GM12891 (cell line): ENCODE data around the gene TMIGD2.

ENCODE experiments used
- PAX5 ChIP-seq: IDR thresholded peaks from 2 replicates; pipeline ENCODE4 v1.6.1; 2011; ENCODE audit warnings: low read length, moderate library complexity, mild to moderate bottlenecking; ENCODE audit not compliant: insufficient read depth, severe bottlenecking
- POLR2A ChIP-seq: IDR thresholded peaks from 2 replicates; pipeline ENCODE4 v1.6.1; 2011; ENCODE audit warnings: low read depth, low read length, control low read depth
- POLR2AphosphoS5 ChIP-seq: IDR thresholded peaks from 2 replicates; pipeline ENCODE4 v1.6.1; 2011; ENCODE audit warnings: low read depth, low read length, control low read depth
- POU2F2 ChIP-seq: IDR thresholded peaks from 2 replicates; pipeline ENCODE4 v1.6.1; 2011; ENCODE audit warnings: low read depth, mild to moderate bottlenecking, control low read depth, low read length, moderate library complexity
- SPI1 ChIP-seq: IDR thresholded peaks from 2 replicates; pipeline ENCODE4 v1.6.1; 2011; ENCODE audit warnings: low read depth, low read length, control low read depth
- TAF1 ChIP-seq: IDR thresholded peaks from 2 replicates; pipeline ENCODE4 v1.6.1; 2011; ENCODE audit warnings: low read depth, low read length, control low read depth

GRCh38 chr19:4318460-4318859 is 16.3 kb upstream of the TMIGD2 start:
- TF ChIP-seq POLR2A (no peak), POU2F2 (no peak), POLR2AphosphoS5 (no peak), SPI1 (no peak), TAF1 (no peak), PAX5 (no peak)
